DOHH2 (cell line): ENCODE results near the gene TSC22D3.

ENCODE experiments used
- H3F3A ChIP-seq: fragments of 200-600 bp; sonication (generic), shearing (Covaris generic); 2 replicates; pipeline ENCODE4 v1.6.0; 2016; ENCODE audit warnings: antibody characterized with exemption, mild to moderate bottlenecking; ENCODE audit not compliant: control insufficient read depth, insufficient read depth
- H3K27ac ChIP-seq: fragments of 200-600 bp; sonication (generic); 2 replicates; pipeline ENCODE4 v1.5.1; 2014; ENCODE audit warnings: low read depth, mild to moderate bottlenecking, low read length, moderate library complexity
- H3K27me3 ChIP-seq: fragments of 200-600 bp; sonication (generic); 2 replicates; pipeline ENCODE4 v1.6.1; 2014; ENCODE audit warnings: mild to moderate bottlenecking, low read length, mixed read lengths; ENCODE audit not compliant: control insufficient read depth
- H3K36me3 ChIP-seq: fragments of 200-600 bp; sonication (generic); 2 replicates; pipeline ENCODE4 v1.6.1; 2014; ENCODE audit warnings: mild to moderate bottlenecking, low read length, moderate library complexity, mixed read lengths; ENCODE audit not compliant: control insufficient read depth
- H3K4me1 ChIP-seq: fragments of 200-600 bp; sonication (generic); 2 replicates; pipeline ENCODE4 v1.6.1; 2014; ENCODE audit warnings: mild to moderate bottlenecking, low read length, mixed read lengths; ENCODE audit not compliant: control insufficient read depth
- H3K4me2 ChIP-seq: fragments of 200-600 bp; sonication (generic); 2 replicates; pipeline ENCODE4 v1.6.0; 2014; ENCODE audit warnings: mild to moderate bottlenecking, low read length, moderate library complexity
- H3K4me3 ChIP-seq: fragments of 200-600 bp; sonication (generic); 2 replicates; pipeline ENCODE4 v1.5.1; 2014; ENCODE audit warnings: mild to moderate bottlenecking, low read length, mixed read lengths
- H3K79me2 ChIP-seq: fragments of 200-600 bp; sonication (generic); 2 replicates; pipeline ENCODE4 v1.6.1; 2014; ENCODE audit warnings: mild to moderate bottlenecking, low read length, mixed read lengths; ENCODE audit not compliant: control insufficient read depth
- H3K9me2 ChIP-seq: fragments of 200-600 bp; sonication (generic); replicated peaks from 2 replicates; pipeline ENCODE4 v1.6.1; 2014; ENCODE audit warnings: mild to moderate bottlenecking, low read length, mixed read lengths; ENCODE audit not compliant: control insufficient read depth
- H3K9me3 ChIP-seq: fragments of 200-600 bp; sonication (generic); 2 replicates; pipeline ENCODE4 v1.6.1; 2014; ENCODE audit warnings: antibody characterized with exemption, low read length, mixed read lengths; ENCODE audit not compliant: control insufficient read depth, insufficient read depth
- H4K20me1 ChIP-seq: fragments of 200-600 bp; sonication (generic); 2 replicates; pipeline ENCODE4 v1.6.0; 2014; ENCODE audit warnings: low read depth, mild to moderate bottlenecking, antibody characterized with exemption, low read length, moderate library complexity; ENCODE audit not compliant: control insufficient read depth, insufficient read depth
- EZH2phosphoT487 ChIP-seq: fragments of 200-600 bp; sonication (generic); IDR thresholded peaks from 2 replicates; pipeline ENCODE4 v1.6.1; 2017; ENCODE audit warnings: borderline replicate concordance, mild to moderate bottlenecking, antibody characterized with exemption, low read length, moderate library complexity, mixed read lengths
- TF ChIP-seq, protein P1 (sequence below): fragments of 200-600 bp; sonication (generic); IDR thresholded peaks from one replicate; pipeline ENCODE4 v1.5.1; 2014; ENCODE audit warnings: antibody characterized with exemption, mild to moderate bottlenecking, low read depth, low read length; ENCODE audit not compliant: poor library complexity, severe bottlenecking

The TSC22D3 gene

DNA sequence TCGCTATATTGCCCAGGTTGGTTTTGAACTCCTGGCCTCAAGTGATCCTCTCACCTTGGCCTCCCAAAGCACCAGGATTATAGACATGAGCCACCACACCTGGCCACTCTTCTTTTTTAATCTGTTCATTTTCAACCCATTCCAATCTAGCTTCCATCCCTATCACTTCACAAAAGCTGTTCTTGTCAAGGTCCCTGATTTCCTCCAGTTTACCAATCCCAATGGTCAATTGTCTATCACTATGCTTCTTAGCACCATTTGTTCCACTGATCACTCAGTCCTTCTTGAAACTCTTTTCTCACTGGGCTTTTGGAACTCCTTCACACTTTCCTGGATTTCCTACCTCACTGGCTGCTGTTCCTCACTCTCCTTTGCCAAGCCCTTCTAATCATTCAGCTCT, 108.7 kb downstream of the TSC22D3 start:
- Histone ChIP-seq H3K4me3 (no peak overlapping the region), H3K27me3 (no peaks in the 10 kb centered on the region), H3K4me2 (no peak overlapping the region), H3K36me3 (no peaks in the 10 kb centered on the region), H3K27ac (no peak overlapping the region), H4K20me1 (no peaks in the 10 kb centered on the region), H3K79me2 (peaks cover 11% of the 10 kb centered on the region), H3K4me1 (no peaks in the 10 kb centered on the region), H3F3A (no peaks in the 10 kb centered on the region), H3K9me2 (no peaks in the 10 kb centered on the region), H3K9me3 (no peaks in the 10 kb centered on the region)
- no peak for TF ChIP-seq EZH2phosphoT487
- TF ChIP-seq, protein P1, sequence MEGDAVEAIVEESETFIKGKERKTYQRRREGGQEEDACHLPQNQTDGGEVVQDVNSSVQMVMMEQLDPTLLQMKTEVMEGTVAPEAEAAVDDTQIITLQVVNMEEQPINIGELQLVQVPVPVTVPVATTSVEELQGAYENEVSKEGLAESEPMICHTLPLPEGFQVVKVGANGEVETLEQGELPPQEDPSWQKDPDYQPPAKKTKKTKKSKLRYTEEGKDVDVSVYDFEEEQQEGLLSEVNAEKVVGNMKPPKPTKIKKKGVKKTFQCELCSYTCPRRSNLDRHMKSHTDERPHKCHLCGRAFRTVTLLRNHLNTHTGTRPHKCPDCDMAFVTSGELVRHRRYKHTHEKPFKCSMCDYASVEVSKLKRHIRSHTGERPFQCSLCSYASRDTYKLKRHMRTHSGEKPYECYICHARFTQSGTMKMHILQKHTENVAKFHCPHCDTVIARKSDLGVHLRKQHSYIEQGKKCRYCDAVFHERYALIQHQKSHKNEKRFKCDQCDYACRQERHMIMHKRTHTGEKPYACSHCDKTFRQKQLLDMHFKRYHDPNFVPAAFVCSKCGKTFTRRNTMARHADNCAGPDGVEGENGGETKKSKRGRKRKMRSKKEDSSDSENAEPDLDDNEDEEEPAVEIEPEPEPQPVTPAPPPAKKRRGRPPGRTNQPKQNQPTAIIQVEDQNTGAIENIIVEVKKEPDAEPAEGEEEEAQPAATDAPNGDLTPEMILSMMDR: no peak
